Measurements from ENCODE around the gene AFAP1L1.
"Not testable (repeated sequence)": the region's sequence is repeated elsewhere in the genome, so short reads cannot be mapped to it uniquely, and the experiment has no call there.

The AFAP1L1 gene

DNA sequence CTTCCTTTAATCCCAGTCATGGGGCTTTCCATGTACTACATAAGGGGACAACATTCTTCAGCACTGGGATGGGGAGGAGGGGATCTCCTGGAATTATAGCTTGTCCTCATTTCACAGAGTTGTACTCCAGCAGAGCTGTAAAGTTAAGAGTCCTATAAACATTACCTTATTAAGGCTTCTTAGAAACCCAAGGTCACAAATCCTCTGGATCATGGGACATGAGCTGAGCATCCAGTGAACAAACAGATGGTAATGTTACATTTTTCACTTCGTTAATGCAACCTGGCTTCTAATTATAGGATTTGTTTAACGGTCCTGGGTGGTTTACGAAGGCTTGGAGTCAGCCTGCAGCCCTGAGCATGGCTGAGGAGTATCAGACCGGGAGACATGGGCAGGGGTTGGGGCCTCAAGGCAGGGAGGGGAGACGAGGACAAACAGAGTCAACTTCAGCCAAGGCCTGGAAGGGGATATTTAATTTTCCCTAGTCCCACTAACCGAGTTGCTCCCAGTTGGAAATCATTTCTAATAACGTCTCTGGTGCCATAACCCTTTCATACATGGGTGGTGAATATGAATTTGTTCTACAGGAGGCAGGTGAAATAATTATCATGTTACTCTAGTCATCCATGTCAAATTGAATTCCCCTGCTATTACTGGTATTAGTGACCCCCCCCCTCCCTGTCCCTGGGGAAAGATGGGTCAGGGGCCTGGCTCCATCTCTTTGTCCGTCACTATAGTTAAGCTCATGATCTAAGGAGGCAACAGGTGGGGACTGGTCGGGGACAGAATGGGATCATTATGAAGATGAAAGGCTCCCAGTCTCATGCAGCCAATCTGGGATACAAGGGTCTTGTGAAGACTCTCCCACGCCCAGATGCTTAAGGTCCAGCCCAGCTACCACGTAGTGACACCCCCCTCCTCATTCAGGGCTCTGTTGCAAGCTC, 118.2 kb downstream of the AFAP1L1 start:
- H3K27ac ChIP-seq (ENCODE audit: low read length) = no peak overlapping the region
- H3K36me3 ChIP-seq (ENCODE audit: control insufficient read depth, insufficient read depth, low read length) = no peaks in the 10 kb centered on the region
- no peaks in the 10 kb centered on the region for H3K4me1 ChIP-seq (ENCODE audit: control insufficient read depth, insufficient read depth, low read length)
- WGBS (ENCODE audit: insufficient coverage, insufficient read length) = no CpG with 5 or more reads among the region's 11 CpGs
- H3K9me3 ChIP-seq (ENCODE audit: control insufficient read depth, insufficient read depth, low read length) = peaks cover 1% of the 10 kb centered on the region; the same call in 1 of the 2 replicates
- no peak overlapping the region for H3K4me3 ChIP-seq (ENCODE audit: low read length)
- DNase-seq (ENCODE audit: low read depth, low spot score) = no peak
- H3K27me3 ChIP-seq (ENCODE audit: control insufficient read depth, insufficient read depth, low read length) = no peaks in the 10 kb centered on the region

DNA sequence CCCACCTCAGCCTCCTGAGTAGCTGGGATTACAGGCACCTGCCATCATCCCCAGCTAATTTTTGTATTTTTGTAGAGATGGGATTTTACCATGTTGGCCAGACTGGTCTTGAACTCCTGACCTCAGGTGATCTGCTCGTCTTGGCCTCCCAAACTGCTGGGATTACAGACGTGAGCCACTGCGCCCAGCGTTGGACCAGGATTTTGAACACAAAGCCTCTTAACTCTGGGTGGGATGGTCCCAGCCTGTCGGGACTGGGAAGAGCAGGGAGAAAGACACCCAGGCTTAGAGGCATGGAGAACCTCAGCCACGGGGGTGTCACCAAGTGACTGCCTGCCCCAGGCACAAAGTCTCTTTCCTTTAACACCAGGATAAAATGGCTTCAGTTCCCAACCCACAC, 119.4 kb downstream of the AFAP1L1 start:
- not testable (repeated sequence) for H3K4me1 ChIP-seq (ENCODE audit: control insufficient read depth, insufficient read depth, low read length); H3K4me3 ChIP-seq (ENCODE audit: low read length); H3K9me3 ChIP-seq (ENCODE audit: control insufficient read depth, insufficient read depth, low read length); H3K27ac ChIP-seq (ENCODE audit: low read length); DNase-seq (ENCODE audit: low read depth, low spot score); H3K27me3 ChIP-seq (ENCODE audit: control insufficient read depth, insufficient read depth, low read length); H3K36me3 ChIP-seq (ENCODE audit: control insufficient read depth, insufficient read depth, low read length)
- WGBS (ENCODE audit: insufficient coverage, insufficient read length) = no CpG with 5 or more reads among the region's 6 CpGs

Data from iPS DF 6.9 (cell line).